GM12878 (cell line): Measurements from ENCODE around the gene DLG2. TPM values are rescaled to one million over a fixed set of nuclear protein-coding genes. Genes with fewer than 3 reads are reported as not detected.

Experiments used
- ATF2 ChIP-seq: IDR thresholded peaks from 2 replicates; pipeline ENCODE4 v1.6.1; 2012; ENCODE audit warnings: low read length, inconsistent platforms
- CBX5 ChIP-seq: sonication (generic); IDR thresholded peaks from 2 replicates; pipeline ENCODE4 v1.6.1; 2016; ENCODE audit warnings: low read depth, moderate library complexity, mild to moderate bottlenecking, inconsistent platforms
- CREM ChIP-seq: IDR thresholded peaks from 2 replicates; pipeline ENCODE4 v1.6.1; 2014; ENCODE audit warnings: antibody characterized with exemption, low read depth
- ETV6 ChIP-seq, 2 experiments: fragments of 450-650 bp in 1 of 2; IDR thresholded peaks in 1 of 2; conservative IDR thresholded peaks in 1 of 2; 2 replicates each; pipeline ENCODE4 v1.6.1; 2014; ENCODE audit warnings: antibody characterized with exemption in 1 of 2, borderline replicate concordance in 1 of 2, low read depth in 1 of 2, mild to moderate bottlenecking in 1 of 2, moderate library complexity in 1 of 2
- GABPA ChIP-seq: IDR thresholded peaks from 2 replicates; pipeline ENCODE4 v1.6.1; 2014; ENCODE audit warnings: antibody characterized with exemption, low read depth, mild to moderate bottlenecking, inconsistent platforms
- HDGF ChIP-seq: fragments of 450-650 bp; IDR thresholded peaks from 2 replicates; pipeline ENCODE4 v1.6.1; 2016; ENCODE audit warnings: antibody characterized with exemption
- KDM1A ChIP-seq: fragments of 200-600 bp; sonication (generic); IDR thresholded peaks from 2 replicates; pipeline ENCODE4 v1.6.1; 2016; ENCODE audit warnings: borderline replicate concordance
- MEF2B ChIP-seq: fragments of 450-650 bp; IDR thresholded peaks from 2 replicates; pipeline ENCODE4 v1.6.1; 2018; ENCODE audit warnings: mild to moderate bottlenecking, moderate library complexity; ENCODE audit not compliant: partially characterized antibody, poor library complexity, severe bottlenecking
- MTA2 ChIP-seq: fragments of 450-650 bp; IDR thresholded peaks from 2 replicates; pipeline ENCODE4 v1.6.1; 2016; ENCODE audit warnings: low read depth, mild to moderate bottlenecking, moderate library complexity
- NFYB ChIP-seq: IDR thresholded peaks from 2 replicates; pipeline ENCODE4 v1.6.1; 2011; ENCODE audit warnings: low read depth, mild to moderate bottlenecking, low read length, improper control_type of control experiment, moderate library complexity; ENCODE audit not compliant: insufficient read depth
- PML ChIP-seq: IDR thresholded peaks from 2 replicates; pipeline ENCODE4 v1.6.1; 2012; ENCODE audit warnings: low read length, inconsistent platforms
- POU2F2 ChIP-seq: IDR thresholded peaks from 3 replicates; pipeline ENCODE4 v1.6.1; 2011; ENCODE audit warnings: low read depth, mild to moderate bottlenecking, low read length, borderline replicate concordance
- RCOR1 ChIP-seq: conservative IDR thresholded peaks from 2 replicates; pipeline ENCODE4 v1.6.1; 2012; ENCODE audit warnings: low read depth, low read length, improper control_type of control experiment
- RELA ChIP-seq: fragments of 450-650 bp; IDR thresholded peaks from 2 replicates; pipeline ENCODE4 v1.8.0; 2014; ENCODE audit warnings: borderline replicate concordance; ENCODE audit not compliant: partially characterized antibody
- SP1 ChIP-seq: IDR thresholded peaks from one replicate; pipeline ENCODE4 v1.6.1; 2011; ENCODE audit warnings: low read depth, low read length
- SREBF2 ChIP-seq: IDR thresholded peaks from 2 replicates; pipeline ENCODE4 v1.6.1; 2012; ENCODE audit warnings: mild to moderate bottlenecking, low read length
- WRNIP1 ChIP-seq: IDR thresholded peaks from 2 replicates; pipeline ENCODE4 v1.6.1; 2011; ENCODE audit warnings: low read depth, low read length, improper control_type of control experiment, borderline replicate concordance
- YY1 ChIP-seq: IDR thresholded peaks from 2 replicates; pipeline ENCODE4 v1.6.1; 2011; ENCODE audit warnings: low read depth, mild to moderate bottlenecking, low read length
- ZNF592 ChIP-seq: fragments of 450-650 bp; IDR thresholded peaks from 2 replicates; pipeline ENCODE4 v1.6.1; 2017; ENCODE audit warnings: mild to moderate bottlenecking, moderate library complexity
- polyA plus RNA-seq, 11 experiments: library from polyadenylated mRNA; depleted of rRNA in 4 of 11; unstranded in 6 of 11; stranded (reverse) in 5 of 11; fragments of >200 nt; fragmentation: Nextera tagmentation in 4 of 11; fragmentation: Illumina TruSeq in 1 of 11; extraction: Ambion mirVana in 4 of 11; extraction: Trizol in 1 of 11; gene quantifications; 1 replicate in 1 of 11; 2 replicates in 10 of 11; pipeline versions ENCODE4 v1.2.1 to v1.2.3, GENCODE V29; 2011 to 2016; ENCODE audit warnings: inconsistent platforms in 2 of 11, missing spikeins in 2 of 11, low read depth in 1 of 11
- total RNA-seq, 4 experiments: library from RNA; depleted of rRNA in 3 of 4; stranded (reverse); fragments of >200 nt in 3 of 4; fragmentation: Illumina TruSeq in 1 of 4; extraction: Trizol in 1 of 4; gene quantifications; 2 replicates each; pipeline versions ENCODE4 v1.2.1 to v1.2.3, GENCODE V29; 2013 to 2021
- TF ChIP-seq, protein P1 (sequence below): IDR thresholded peaks from 2 replicates; pipeline ENCODE4 v1.6.1; 2011; ENCODE audit warnings: low read depth, mild to moderate bottlenecking, low read length, moderate library complexity, borderline replicate concordance; ENCODE audit errors: extremely low read depth
- TF ChIP-seq, protein P2 (sequence below): fragments of 450-650 bp; IDR thresholded peaks from 2 replicates; pipeline ENCODE4 v1.6.1; 2017; ENCODE audit warnings: antibody characterized with exemption, mild to moderate bottlenecking, moderate library complexity

Gene DLG2
- total and polyA plus RNA-seq, 10 of the 15 experiments (the other 5 are each of a cell fraction or from before 2014, with no cell fraction given): 0.09 to 0.98 (median 0.35) TPM

GRCh38 chr11:85647604-85648299, 20.6 kb upstream of the DLG2 start, which contains the start of gene TMEM126A (continued):
- peak; percentile 94 for TF ChIP-seq PML
- TF ChIP-seq, protein P1, sequence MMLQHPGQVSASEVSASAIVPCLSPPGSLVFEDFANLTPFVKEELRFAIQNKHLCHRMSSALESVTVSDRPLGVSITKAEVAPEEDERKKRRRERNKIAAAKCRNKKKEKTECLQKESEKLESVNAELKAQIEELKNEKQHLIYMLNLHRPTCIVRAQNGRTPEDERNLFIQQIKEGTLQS: no peak
- peak; percentile 79 for TF ChIP-seq GABPA
- TF ChIP-seq HDGF: peak; percentile 75; the same call in 1 of the 2 replicates
- no peak for TF ChIP-seq WRNIP1
- no peak for TF ChIP-seq RCOR1
- peak; percentile 69; the same call in 2 of the 3 replicates for TF ChIP-seq POU2F2
- no peak for TF ChIP-seq ATF2
- peak; percentile 78 for TF ChIP-seq NFYB
- peak; percentile 34 for TF ChIP-seq RELA
- no peak for TF ChIP-seq ZNF592
- peak; percentile 99 for TF ChIP-seq YY1
- no peak for TF ChIP-seq SREBF2
- peak; percentile 79 for TF ChIP-seq CREM
- no peak for TF ChIP-seq KDM1A
- TF ChIP-seq ETV6 (conservative IDR thresholded peaks at IDR 0.05 in 1 of 2, IDR thresholded peaks at IDR 0.05 in 1 of 2; ENCODE audit: borderline replicate concordance in 1 of 2, low read depth in 1 of 2): no peak
- no peak for TF ChIP-seq MEF2B
- TF ChIP-seq SP1: peak; percentile 71
- TF ChIP-seq, protein P2, sequence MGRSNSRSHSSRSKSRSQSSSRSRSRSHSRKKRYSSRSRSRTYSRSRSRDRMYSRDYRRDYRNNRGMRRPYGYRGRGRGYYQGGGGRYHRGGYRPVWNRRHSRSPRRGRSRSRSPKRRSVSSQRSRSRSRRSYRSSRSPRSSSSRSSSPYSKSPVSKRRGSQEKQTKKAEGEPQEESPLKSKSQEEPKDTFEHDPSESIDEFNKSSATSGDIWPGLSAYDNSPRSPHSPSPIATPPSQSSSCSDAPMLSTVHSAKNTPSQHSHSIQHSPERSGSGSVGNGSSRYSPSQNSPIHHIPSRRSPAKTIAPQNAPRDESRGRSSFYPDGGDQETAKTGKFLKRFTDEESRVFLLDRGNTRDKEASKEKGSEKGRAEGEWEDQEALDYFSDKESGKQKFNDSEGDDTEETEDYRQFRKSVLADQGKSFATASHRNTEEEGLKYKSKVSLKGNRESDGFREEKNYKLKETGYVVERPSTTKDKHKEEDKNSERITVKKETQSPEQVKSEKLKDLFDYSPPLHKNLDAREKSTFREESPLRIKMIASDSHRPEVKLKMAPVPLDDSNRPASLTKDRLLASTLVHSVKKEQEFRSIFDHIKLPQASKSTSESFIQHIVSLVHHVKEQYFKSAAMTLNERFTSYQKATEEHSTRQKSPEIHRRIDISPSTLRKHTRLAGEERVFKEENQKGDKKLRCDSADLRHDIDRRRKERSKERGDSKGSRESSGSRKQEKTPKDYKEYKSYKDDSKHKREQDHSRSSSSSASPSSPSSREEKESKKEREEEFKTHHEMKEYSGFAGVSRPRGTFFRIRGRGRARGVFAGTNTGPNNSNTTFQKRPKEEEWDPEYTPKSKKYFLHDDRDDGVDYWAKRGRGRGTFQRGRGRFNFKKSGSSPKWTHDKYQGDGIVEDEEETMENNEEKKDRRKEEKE: no peak
- peak; percentile 52; the same call in 1 of the 2 replicates for TF ChIP-seq MTA2
- TF ChIP-seq CBX5: peak; percentile 57; the same call in 1 of the 2 replicates
